Endothelial cell of umbilical vein (primary cell): ENCODE results near the gene GUK1. TPM values are rescaled to one million over a fixed set of nuclear protein-coding genes. Genes with fewer than 3 reads are reported as not detected.

Experiments used
- BruUV-seq: library from RNA; stranded (reverse); fragments of 400-500 nt; replicated peaks from 2 replicates; lab custom pipeline; 2021; lab: Mats Ljungman, UMichigan
- CTCF ChIA-PET: fragments of 300-600, 350-600 bp; sonication (Branson Sonifier 250); formaldehyde crosslinking; loops from one replicate; lab custom pipeline; 2021; ENCODE audit warnings: antibody characterized with exemption, inconsistent platforms; lab: Charles Lee
- POLR2A ChIA-PET: fragments of 300-600, 350-600 bp; sonication (Branson Sonifier 250); formaldehyde crosslinking; loops from one replicate; lab custom pipeline; 2021; ENCODE audit warnings: antibody characterized with exemption, inconsistent platforms; lab: Charles Lee
- DNase-seq: peaks from one replicate; pipeline ENCODE4 v3.0.0-alpha.2; 2011; ENCODE audit warnings: low read depth, low spot score
- FAIRE-seq: peaks from 2 replicates; lab custom pipeline; 2011; peaks lifted over from hg19 to GRCh38; lab: Jason Lieb, UNC
- H2AFZ ChIP-seq: 2 replicates; pipeline ENCODE4 v1.6.0; 2012; ENCODE audit warnings: low read depth, low read length, control low read depth, inconsistent platforms
- H3K27ac ChIP-seq: 2 replicates; pipeline ENCODE4 v1.5.1; 2011; ENCODE audit warnings: low read depth, mild to moderate bottlenecking, control low read depth, low read length, moderate library complexity; ENCODE audit not compliant: insufficient read depth
- H3K27me3 ChIP-seq, 2 experiments: 2 replicates each; pipeline versions ENCODE4 v1.6.0 to v1.6.1; 2011; ENCODE audit warnings: low read length in 2 of 2, mixed read lengths in 1 of 2; ENCODE audit not compliant: control insufficient read depth in 2 of 2, insufficient read depth in 2 of 2
- H3K36me3 ChIP-seq, 2 experiments: 2 replicates in 1 of 2; 3 replicates in 1 of 2; pipeline ENCODE4 v1.5.1; 2011; ENCODE audit warnings: low read length in 2 of 2, mild to moderate bottlenecking in 1 of 2, moderate library complexity in 1 of 2; ENCODE audit not compliant: control insufficient read depth in 2 of 2, insufficient read depth in 2 of 2; ENCODE audit errors: extremely low read depth in 1 of 2
- H3K4me1 ChIP-seq: 3 replicates; pipeline ENCODE4 v1.5.1; 2011; ENCODE audit warnings: mild to moderate bottlenecking, low read length; ENCODE audit not compliant: control insufficient read depth, insufficient read depth; ENCODE audit errors: extremely low read depth
- H3K4me2 ChIP-seq: 2 replicates; pipeline ENCODE4 v1.6.1; 2011; ENCODE audit warnings: low read length, control low read depth, mixed read lengths; ENCODE audit not compliant: insufficient read depth
- H3K4me3 ChIP-seq, 3 experiments: fragments of 200-600 bp in 1 of 3; sonication (generic), shearing (Covaris generic) in 1 of 3; replicated peaks in 1 of 3; 2 replicates each; pipeline ENCODE4 v1.5.1; 2011 to 2016; ENCODE audit warnings: control low read depth in 3 of 3, low read length in 3 of 3, mild to moderate bottlenecking in 2 of 3, inconsistent platforms in 1 of 3, low read depth in 1 of 3, moderate library complexity in 1 of 3; ENCODE audit not compliant: insufficient read depth in 1 of 3
- H3K79me2 ChIP-seq: 2 replicates; pipeline ENCODE4 v1.6.0; 2012; ENCODE audit warnings: low read length, inconsistent platforms; ENCODE audit not compliant: control insufficient read depth, insufficient read depth
- H3K9ac ChIP-seq: replicated peaks from 2 replicates; pipeline ENCODE3; 2011; ENCODE audit warnings: low read length, control low read depth; ENCODE audit not compliant: insufficient read depth; ENCODE audit errors: extremely low read depth
- H3K9me1 ChIP-seq: replicated peaks from 3 replicates; pipeline ENCODE4 v1.6.0; 2011; ENCODE audit warnings: mild to moderate bottlenecking, low read length; ENCODE audit not compliant: control insufficient read depth, insufficient read depth; ENCODE audit errors: extremely low read depth
- H3K9me3 ChIP-seq: replicated peaks from 2 replicates; pipeline ENCODE4 v1.5.1; 2012; ENCODE audit warnings: low read length, inconsistent platforms; ENCODE audit not compliant: control insufficient read depth, insufficient read depth
- H4K20me1 ChIP-seq: replicated peaks from 2 replicates; pipeline ENCODE3; 2011; ENCODE audit warnings: mild to moderate bottlenecking, low read length; ENCODE audit not compliant: control insufficient read depth, insufficient read depth; ENCODE audit errors: extremely low read depth
- EZH2 ChIP-seq: IDR thresholded peaks from 2 replicates; pipeline ENCODE4 v1.6.1; 2012; ENCODE audit warnings: borderline replicate concordance, low read depth, mild to moderate bottlenecking, moderate library complexity, low read length, inconsistent platforms; ENCODE audit not compliant: severe bottlenecking
- FOS ChIP-seq: IDR thresholded peaks from 2 replicates; pipeline ENCODE4 v1.6.1; 2011; ENCODE audit warnings: mild to moderate bottlenecking, low read length, moderate library complexity, borderline replicate concordance; ENCODE audit not compliant: insufficient read depth
- GATA2 ChIP-seq: IDR thresholded peaks from 2 replicates; pipeline ENCODE4 v1.7.0; 2011; ENCODE audit warnings: low read depth, mild to moderate bottlenecking, moderate library complexity, mixed read lengths, low read length; ENCODE audit not compliant: insufficient read length, insufficient read depth
- POLR2A ChIP-seq: IDR thresholded peaks from 2 replicates; pipeline ENCODE4 v1.6.1; 2012; ENCODE audit warnings: low read depth, mild to moderate bottlenecking, control low read depth, low read length
- POLR2AphosphoS5 ChIP-seq: IDR thresholded peaks from 2 replicates; pipeline ENCODE4 v1.6.1; 2012; ENCODE audit warnings: low read depth, mild to moderate bottlenecking, control low read depth, low read length, moderate library complexity; ENCODE audit not compliant: insufficient read depth
- dilution Hi-C: fragments of 300-500 bp; cut with MboI; formaldehyde crosslinking; loops from one replicate; pipeline ENCODE4 v1.15.0; 2019; ENCODE audit warnings: low sequenced_read_pairs; ENCODE audit not compliant: extremely low pct_ligation_motif_present
- intact Hi-C: fragments of 100-400 bp; cut with micrococcal nuclease; formaldehyde crosslinking; loops from one replicate; pipeline ENCODE4 v1.10.0; 2022
- polyA plus RNA-seq, 4 experiments: library from polyadenylated mRNA; depleted of rRNA in 3 of 4; stranded (reverse) in 3 of 4; unstranded in 1 of 4; fragments of >200 nt; gene quantifications; 2 replicates each; pipeline versions ENCODE4 v1.2.1 to v1.2.3, GENCODE V29; 2011 to 2012; ENCODE audit warnings: missing spikeins in 1 of 4
- total RNA-seq: library from RNA; stranded (reverse); gene quantifications from 2 replicates; pipeline ENCODE4 v1.2.3, GENCODE V29; 2021
- TF ChIP-seq, protein P1 (sequence below): IDR thresholded peaks from 2 replicates; pipeline ENCODE4 v1.6.1; 2011; ENCODE audit not compliant: insufficient read depth, insufficient read length

GUK1 gene
- total and polyA plus RNA-seq, 2 donors (not counting 3 experiments of a cell fraction or from before 2014, with no cell fraction given): 239 to 742 TPM

DNA sequence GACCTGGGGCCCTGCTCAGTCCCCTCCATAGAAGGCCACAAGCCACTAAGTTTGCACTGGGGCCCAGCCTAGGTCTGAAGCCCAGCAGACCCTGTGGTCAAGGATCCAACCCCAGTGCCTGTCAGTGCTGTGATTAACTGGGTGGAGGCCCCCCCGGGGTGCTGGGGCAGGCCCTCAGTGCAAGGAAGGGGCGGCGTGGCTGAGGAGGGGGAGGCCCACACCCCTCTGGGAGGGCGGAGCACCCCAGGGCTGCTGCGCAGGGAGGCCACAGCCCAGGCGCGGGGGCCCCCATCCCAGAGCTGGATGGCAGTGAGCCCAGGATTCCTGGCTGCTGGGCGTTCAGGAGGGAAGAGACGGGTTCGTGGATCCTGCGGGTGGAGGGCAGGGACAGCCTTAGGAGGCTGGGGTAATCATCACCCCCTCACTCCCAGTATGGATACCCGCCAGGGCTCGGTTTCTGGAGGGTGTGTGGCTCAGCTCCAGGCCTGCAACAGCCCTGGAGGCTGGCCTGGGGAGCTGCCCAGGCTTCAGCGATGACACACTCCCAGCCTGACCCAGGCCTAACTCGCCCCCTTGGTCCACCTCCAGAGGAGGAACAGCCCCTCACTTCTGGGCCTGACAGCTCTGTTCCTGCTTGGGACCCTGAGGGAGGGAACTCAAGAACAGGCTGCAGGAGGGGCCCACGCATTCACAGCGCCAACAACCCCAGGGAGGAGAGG, 10.5 kb downstream of the GUK1 start:
- dilution Hi-C loops (no loop called here), intact Hi-C loops (no loop called here)
- no peaks in the 10 kb centered on the region for H3K27me3 ChIP-seq
- no peaks in the 10 kb centered on the region for H4K20me1 ChIP-seq
- H3K9me1 ChIP-seq: no peaks in the 10 kb centered on the region
- peaks cover 16% of the 10 kb centered on the region for H3K4me1 ChIP-seq
- no peak overlapping the region for H2AFZ ChIP-seq
- FAIRE-seq (no peak), DNase-seq (no peak)
- peaks cover 0 to 15% of the 10 kb centered on the region in 2 experiments for H3K36me3 ChIP-seq
- no TSS peak for BruUV-seq
- POLR2A ChIA-PET: interaction anchor here (1.0 kb wide), 1 partner anchor 14 kb away, joined by 4 read pairs; the partner anchor contains the start of gene IBA57
- no peaks in the 10 kb centered on the region for H3K9me3 ChIP-seq
- TF ChIP-seq FOS (no peak), POLR2AphosphoS5 (peak; percentile 6), POLR2A (peak; percentile 37), GATA2 (no peak), EZH2 (no peak)
- TF ChIP-seq, protein P1, sequence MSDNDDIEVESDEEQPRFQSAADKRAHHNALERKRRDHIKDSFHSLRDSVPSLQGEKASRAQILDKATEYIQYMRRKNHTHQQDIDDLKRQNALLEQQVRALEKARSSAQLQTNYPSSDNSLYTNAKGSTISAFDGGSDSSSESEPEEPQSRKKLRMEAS: no peak
- H3K9ac ChIP-seq: no peak overlapping the region
- CTCF ChIA-PET: interaction anchor here (0.8 to 1.1 kb wide), 2 partner anchors 15 to 151 kb away, joined by 3 to 5 read pairs; partner anchors contain the start of gene IBA57
- peaks cover 16% of the 10 kb centered on the region for H3K79me2 ChIP-seq
- no peak overlapping the region for H3K27ac ChIP-seq
- no peak overlapping the region for H3K4me2 ChIP-seq
- no peak overlapping the region for H3K4me3 ChIP-seq
